PC-3 (cell line): ENCODE results near the gene PKNOX2. TPM values are rescaled to one million over a fixed set of nuclear protein-coding genes. Genes with fewer than 3 reads are reported as not detected.

Experiments used
- ATAC-seq: fragments of 200-7000 bp; cut with Tn5 transposase; 2 replicates; pipeline ENCODE4 v1.9.1; 2020; ENCODE audit warnings: mild to moderate bottlenecking, moderate library complexity
- BruUV-seq: library from RNA; stranded (reverse); fragments of 400-500 nt; replicated peaks from 2 replicates; lab custom pipeline; 2021; lab: Mats Ljungman, UMichigan
- CTCF ChIA-PET: fragments of 300-600 bp; sonication (Branson Sonifier 250); formaldehyde crosslinking; loops from one replicate; lab custom pipeline; 2022; ENCODE audit warnings: antibody characterized with exemption; lab: Charles Lee
- POLR2A ChIA-PET: fragments of 300-600 bp; sonication (Branson Sonifier 250); formaldehyde crosslinking; loops from one replicate; lab custom pipeline; 2022; ENCODE audit warnings: antibody characterized with exemption; ENCODE audit not compliant: unreplicated experiment; lab: Charles Lee
- DNase-seq: peaks from one replicate; pipeline ENCODE4 v3.0.0-alpha.2; 2015
- H2AFZ ChIP-seq: fragments of 300-600 bp; sonication (generic); 2 replicates; pipeline ENCODE4 v1.6.0; 2016; ENCODE audit warnings: antibody characterized with exemption, low read length
- H3F3A ChIP-seq: fragments of 300-600 bp; sonication (generic); one replicate; pipeline ENCODE4 v1.6.0; 2017; ENCODE audit warnings: antibody characterized with exemption, low read length, control low read depth, mild to moderate bottlenecking; ENCODE audit not compliant: unreplicated experiment
- H3K27ac ChIP-seq: fragments of 300-600 bp; sonication (generic); 2 replicates; pipeline ENCODE4 v1.5.1; 2016; ENCODE audit warnings: mild to moderate bottlenecking, low read length
- H3K27me3 ChIP-seq: fragments of 300-600 bp; sonication (generic); 2 replicates; pipeline ENCODE4 v1.6.1; 2016; ENCODE audit warnings: low read length, mixed read lengths
- H3K36me3 ChIP-seq: fragments of 300-600 bp; sonication (generic); 2 replicates; pipeline ENCODE4 v1.6.1; 2016; ENCODE audit warnings: low read depth, mixed run types, low read length, mixed read lengths
- H3K4me1 ChIP-seq: fragments of 300-600 bp; sonication (generic); 2 replicates; pipeline ENCODE4 v1.5.1; 2016; ENCODE audit warnings: low read length; ENCODE audit not compliant: insufficient read depth
- H3K4me2 ChIP-seq: fragments of 300-600 bp; sonication (generic); 2 replicates; pipeline ENCODE4 v1.6.0; 2016; ENCODE audit warnings: low read length
- H3K4me3 ChIP-seq: fragments of 300-600 bp; sonication (generic); 2 replicates; pipeline ENCODE4 v1.5.1; 2016; ENCODE audit warnings: mild to moderate bottlenecking, low read length, mixed read lengths
- H3K79me2 ChIP-seq: fragments of 300-600 bp; sonication (generic); 2 replicates; pipeline ENCODE4 v1.6.1; 2017; ENCODE audit warnings: low read length, mixed read lengths
- H3K9ac ChIP-seq: fragments of 300-600 bp; sonication (generic); 2 replicates; pipeline ENCODE4 v1.6.0; 2016; ENCODE audit warnings: mild to moderate bottlenecking, low read length
- H3K9me2 ChIP-seq: fragments of 300-600 bp; sonication (generic); replicated peaks from 2 replicates; pipeline ENCODE4 v1.6.1; 2016; ENCODE audit warnings: mixed run types, low read length, mixed read lengths
- H3K9me3 ChIP-seq: fragments of 300-600 bp; sonication (generic); 2 replicates; pipeline ENCODE4 v1.6.1; 2016; ENCODE audit warnings: low read length, mixed read lengths
- H4K20me1 ChIP-seq: fragments of 300-600 bp; sonication (generic); 2 replicates; pipeline ENCODE4 v1.6.1; 2016; ENCODE audit warnings: low read length, mixed read lengths
- EZH2 ChIP-seq: fragments of 300-600 bp; sonication (generic); IDR thresholded peaks from one replicate; pipeline ENCODE4 v1.6.1; 2017; ENCODE audit warnings: antibody characterized with exemption, mild to moderate bottlenecking, low read length; ENCODE audit not compliant: unreplicated experiment
- EZH2phosphoT487 ChIP-seq: fragments of 300-600 bp; sonication (generic); IDR thresholded peaks from 2 replicates; pipeline ENCODE4 v1.6.1; 2018; ENCODE audit warnings: mild to moderate bottlenecking, antibody characterized with exemption, low read length, borderline replicate concordance
- intact Hi-C: fragments of 100-400 bp; cut with micrococcal nuclease; formaldehyde crosslinking; loops from 2 replicates; pipeline ENCODE4 v1.9.0; 2023
- total RNA-seq: library from RNA; depleted of rRNA; stranded (reverse); fragments of >200 nt; gene quantifications from 2 replicates; pipeline ENCODE4 v1.2.3, GENCODE V29; 2014
- TF ChIP-seq, protein P1 (sequence below): fragments of 300-600 bp; sonication (generic); conservative IDR thresholded peaks from 2 replicates; pipeline ENCODE4 v1.5.1; 2017; ENCODE audit warnings: antibody characterized with exemption, low read depth, mild to moderate bottlenecking, low read length

PKNOX2 gene
- total RNA-seq, 1 experiment from 2014 or later: not detected

DNA sequence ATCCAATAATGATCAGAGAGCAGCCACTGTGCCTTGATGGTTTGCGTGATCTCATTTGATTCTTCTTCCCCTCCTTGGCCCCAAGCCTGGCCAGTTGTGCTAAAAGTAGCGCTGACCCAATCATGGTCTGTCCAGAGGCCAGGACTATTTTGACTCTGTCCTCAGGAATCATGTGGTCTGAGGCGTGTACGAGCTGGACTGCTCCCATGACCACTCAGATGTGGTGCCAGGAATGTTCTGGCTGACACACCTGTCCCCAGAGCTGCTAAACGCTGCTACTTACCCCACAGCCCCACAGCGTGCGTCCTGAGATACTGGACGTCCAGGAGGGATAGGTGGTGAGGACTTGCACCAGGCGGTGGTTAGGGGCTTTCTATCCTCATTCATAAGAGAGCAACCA, 261.1 kb downstream of the PKNOX2 start:
- no peaks in the 10 kb centered on the region for H3K9me2 ChIP-seq
- no peaks in the 10 kb centered on the region for H3K79me2 ChIP-seq
- no TSS peak for BruUV-seq
- DNase-seq (no peak), ATAC-seq (no peak)
- no peak overlapping the region for H3K4me2 ChIP-seq
- TF ChIP-seq EZH2 (no peak), EZH2phosphoT487 (no peak)
- TF ChIP-seq, protein P1, sequence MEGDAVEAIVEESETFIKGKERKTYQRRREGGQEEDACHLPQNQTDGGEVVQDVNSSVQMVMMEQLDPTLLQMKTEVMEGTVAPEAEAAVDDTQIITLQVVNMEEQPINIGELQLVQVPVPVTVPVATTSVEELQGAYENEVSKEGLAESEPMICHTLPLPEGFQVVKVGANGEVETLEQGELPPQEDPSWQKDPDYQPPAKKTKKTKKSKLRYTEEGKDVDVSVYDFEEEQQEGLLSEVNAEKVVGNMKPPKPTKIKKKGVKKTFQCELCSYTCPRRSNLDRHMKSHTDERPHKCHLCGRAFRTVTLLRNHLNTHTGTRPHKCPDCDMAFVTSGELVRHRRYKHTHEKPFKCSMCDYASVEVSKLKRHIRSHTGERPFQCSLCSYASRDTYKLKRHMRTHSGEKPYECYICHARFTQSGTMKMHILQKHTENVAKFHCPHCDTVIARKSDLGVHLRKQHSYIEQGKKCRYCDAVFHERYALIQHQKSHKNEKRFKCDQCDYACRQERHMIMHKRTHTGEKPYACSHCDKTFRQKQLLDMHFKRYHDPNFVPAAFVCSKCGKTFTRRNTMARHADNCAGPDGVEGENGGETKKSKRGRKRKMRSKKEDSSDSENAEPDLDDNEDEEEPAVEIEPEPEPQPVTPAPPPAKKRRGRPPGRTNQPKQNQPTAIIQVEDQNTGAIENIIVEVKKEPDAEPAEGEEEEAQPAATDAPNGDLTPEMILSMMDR: no peak
- H3K4me1 ChIP-seq: no peaks in the 10 kb centered on the region
- CTCF ChIA-PET: no interaction called here
- no peak overlapping the region for H3K9ac ChIP-seq
- intact Hi-C loops: no loop called here
- no peaks in the 10 kb centered on the region for H3F3A ChIP-seq
- no peak overlapping the region for H2AFZ ChIP-seq
- POLR2A ChIA-PET: no interaction called here
- no peaks in the 10 kb centered on the region for H4K20me1 ChIP-seq
- H3K27ac ChIP-seq: no peak overlapping the region
- H3K36me3 ChIP-seq: no peaks in the 10 kb centered on the region
- H3K27me3 ChIP-seq: peaks cover 59% of the 10 kb centered on the region
- no peaks in the 10 kb centered on the region for H3K9me3 ChIP-seq
- H3K4me3 ChIP-seq: no peak overlapping the region

DNA sequence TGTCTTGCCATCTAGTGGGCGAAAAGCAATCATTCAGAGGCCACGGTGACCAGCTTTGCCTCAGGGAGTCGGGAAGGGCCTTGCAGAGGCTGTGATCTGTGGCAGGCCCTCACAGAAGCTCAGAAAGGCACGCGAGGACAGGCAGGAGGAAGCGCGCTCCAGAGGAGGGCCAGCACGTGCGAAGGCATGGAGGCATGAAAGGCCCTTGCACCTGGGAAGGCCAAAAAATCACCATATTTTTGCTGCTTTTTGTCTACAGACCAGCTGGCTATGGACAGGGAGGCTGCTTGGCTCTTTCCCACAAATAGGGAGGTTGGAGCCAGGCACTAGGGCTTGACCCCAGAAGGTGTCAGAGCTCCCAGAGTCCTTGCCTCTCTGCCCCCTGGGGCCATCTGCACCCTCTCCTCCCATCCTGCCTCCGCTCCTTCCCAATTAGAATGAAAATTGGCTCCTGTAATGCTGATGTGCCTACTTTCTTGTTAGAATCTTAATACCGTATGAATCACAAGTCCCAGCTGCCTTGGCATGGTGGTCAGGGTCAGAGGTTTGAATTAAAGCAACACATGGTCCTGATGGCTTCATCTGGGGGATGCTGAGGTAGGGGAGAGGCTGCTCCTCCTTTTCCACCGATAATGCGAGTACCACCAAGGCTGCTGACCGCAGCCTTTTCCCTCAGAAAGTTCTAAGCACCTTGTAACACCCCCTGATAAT, 262.4 kb downstream of the PKNOX2 start:
- no peak for ATAC-seq
- no TSS peak for BruUV-seq
- CTCF ChIA-PET: no interaction called here

More for the DNA sequence above, 262.4 kb downstream of the PKNOX2 start:
- Histone ChIP-seq H3K9ac (no peak overlapping the region), H3K36me3 (no peaks in the 10 kb centered on the region), H3K79me2 (no peaks in the 10 kb centered on the region), H3K27me3 (peaks cover 46% of the 10 kb centered on the region), H4K20me1 (no peaks in the 10 kb centered on the region), H2AFZ (no peak overlapping the region), H3K4me2 (no peak overlapping the region), H3K4me1 (no peaks in the 10 kb centered on the region), H3K27ac (no peak overlapping the region), H3F3A (no peaks in the 10 kb centered on the region), H3K4me3 (no peak overlapping the region), H3K9me3 (no peaks in the 10 kb centered on the region), H3K9me2 (no peaks in the 10 kb centered on the region)
- POLR2A ChIA-PET: no interaction called here
- TF ChIP-seq EZH2phosphoT487 (no peak), EZH2 (no peak)
- TF ChIP-seq, protein P1: no peak
- intact Hi-C loops: no loop called here
- no peak for DNase-seq
